ENCODE results near the gene ITPR2.

Gene ITPR2

DNA sequence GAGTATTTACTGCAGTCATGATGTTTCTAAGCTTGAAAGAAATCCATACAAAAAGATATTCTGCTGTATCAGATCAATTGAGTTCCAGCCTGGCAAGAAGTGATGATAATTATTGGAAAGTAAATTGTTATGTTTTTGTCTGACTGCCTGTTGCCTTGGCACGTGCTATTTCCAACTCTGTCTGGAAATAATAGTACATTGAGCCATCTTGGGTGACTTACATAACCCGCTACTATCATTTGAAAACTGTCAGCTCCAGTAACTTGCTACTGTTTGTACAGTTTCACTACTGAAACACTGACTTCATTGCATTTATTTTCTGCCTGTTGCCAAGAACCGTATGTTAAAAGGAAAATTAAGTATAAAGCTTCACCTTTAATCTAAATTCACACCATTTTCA lies 318.6 kb downstream of the ITPR2 start:
- no peak for DNase-seq

DNA sequence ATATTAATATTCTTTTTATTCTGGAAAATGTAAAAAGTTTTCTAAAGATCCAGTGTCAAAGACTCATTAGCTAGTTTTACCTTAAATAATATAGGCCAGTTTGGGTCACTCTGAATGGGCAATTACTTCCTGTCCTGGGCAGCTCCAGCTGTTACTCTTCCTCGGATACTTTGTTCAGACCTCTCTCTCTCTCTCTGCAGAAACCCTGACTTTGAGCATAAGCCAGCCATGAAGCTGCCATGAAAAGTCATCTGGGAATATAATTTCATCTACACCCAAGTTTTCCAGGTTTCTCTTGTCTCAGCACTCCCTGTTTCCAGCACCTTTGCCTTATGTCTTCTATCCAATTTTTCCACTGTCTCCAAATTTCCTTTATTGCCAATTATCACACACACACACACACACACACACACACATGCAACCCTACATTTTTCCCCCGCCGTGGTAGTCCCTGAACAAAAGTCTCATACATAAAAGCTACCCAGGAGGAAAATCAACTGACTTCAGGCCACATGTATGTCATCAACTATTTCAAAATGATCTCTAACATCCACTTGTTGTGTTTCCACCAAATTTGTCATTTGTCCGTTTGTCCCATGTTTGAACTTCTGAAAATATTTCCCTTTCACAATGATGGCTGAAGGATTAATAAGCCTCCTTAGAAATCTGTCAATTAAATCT lies 319.5 kb downstream of the ITPR2 start:
- no peaks in the 10 kb centered on the region for H3K36me3 ChIP-seq
- H3K9me3 ChIP-seq = no peaks in the 10 kb centered on the region
- no peak for DNase-seq
- H3K4me3 ChIP-seq (ENCODE audit: low read depth, low read length) = no peak overlapping the region
- H3K27me3 ChIP-seq = no peaks in the 10 kb centered on the region
- TF ChIP-seq, protein P1, sequence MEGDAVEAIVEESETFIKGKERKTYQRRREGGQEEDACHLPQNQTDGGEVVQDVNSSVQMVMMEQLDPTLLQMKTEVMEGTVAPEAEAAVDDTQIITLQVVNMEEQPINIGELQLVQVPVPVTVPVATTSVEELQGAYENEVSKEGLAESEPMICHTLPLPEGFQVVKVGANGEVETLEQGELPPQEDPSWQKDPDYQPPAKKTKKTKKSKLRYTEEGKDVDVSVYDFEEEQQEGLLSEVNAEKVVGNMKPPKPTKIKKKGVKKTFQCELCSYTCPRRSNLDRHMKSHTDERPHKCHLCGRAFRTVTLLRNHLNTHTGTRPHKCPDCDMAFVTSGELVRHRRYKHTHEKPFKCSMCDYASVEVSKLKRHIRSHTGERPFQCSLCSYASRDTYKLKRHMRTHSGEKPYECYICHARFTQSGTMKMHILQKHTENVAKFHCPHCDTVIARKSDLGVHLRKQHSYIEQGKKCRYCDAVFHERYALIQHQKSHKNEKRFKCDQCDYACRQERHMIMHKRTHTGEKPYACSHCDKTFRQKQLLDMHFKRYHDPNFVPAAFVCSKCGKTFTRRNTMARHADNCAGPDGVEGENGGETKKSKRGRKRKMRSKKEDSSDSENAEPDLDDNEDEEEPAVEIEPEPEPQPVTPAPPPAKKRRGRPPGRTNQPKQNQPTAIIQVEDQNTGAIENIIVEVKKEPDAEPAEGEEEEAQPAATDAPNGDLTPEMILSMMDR (IDR thresholded peaks at IDR 0.05; ENCODE audit: low read depth, low read length) = no peak
- no peaks in the 10 kb centered on the region for H3K4me1 ChIP-seq

More for the DNA sequence above, 318.6 kb downstream of the ITPR2 start:
- Histone ChIP-seq H3K27me3 (no peaks in the 10 kb centered on the region), H3K36me3 (no peaks in the 10 kb centered on the region), H3K4me1 (no peaks in the 10 kb centered on the region), H3K9me3 (no peaks in the 10 kb centered on the region), H3K4me3 (ENCODE audit: low read depth, low read length) (no peak overlapping the region)
- TF ChIP-seq, protein P1 (IDR thresholded peaks at IDR 0.05; ENCODE audit: low read depth, low read length) = no peak

DNA sequence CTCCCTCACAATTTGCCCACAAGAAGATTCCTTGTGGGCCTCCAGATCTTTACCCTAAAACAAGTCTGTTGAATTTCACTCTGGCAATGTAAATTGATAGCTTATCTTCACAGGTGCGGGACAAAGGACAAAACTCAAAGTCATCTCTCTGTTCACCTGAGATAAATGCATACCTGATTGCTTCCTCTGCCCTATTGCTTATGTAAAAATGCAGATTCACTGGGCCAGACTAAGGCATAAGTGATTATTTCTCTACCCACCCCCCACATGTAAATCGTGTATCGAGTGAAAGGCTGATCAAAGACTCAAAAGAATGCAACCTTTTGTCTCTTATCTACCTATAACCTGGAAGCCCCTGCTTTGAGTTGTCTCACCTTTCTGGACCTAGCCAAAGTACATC lies 320.8 kb downstream of the ITPR2 start:
- no peak overlapping the region for H3K4me3 ChIP-seq (ENCODE audit: low read depth, low read length)
- no peaks in the 10 kb centered on the region for H3K4me1 ChIP-seq
- no peak for DNase-seq
- no peaks in the 10 kb centered on the region for H3K9me3 ChIP-seq
- no peaks in the 10 kb centered on the region for H3K27me3 ChIP-seq
- TF ChIP-seq, protein P1 (IDR thresholded peaks at IDR 0.05; ENCODE audit: low read depth, low read length) = no peak
- H3K36me3 ChIP-seq = no peaks in the 10 kb centered on the region

DNA sequence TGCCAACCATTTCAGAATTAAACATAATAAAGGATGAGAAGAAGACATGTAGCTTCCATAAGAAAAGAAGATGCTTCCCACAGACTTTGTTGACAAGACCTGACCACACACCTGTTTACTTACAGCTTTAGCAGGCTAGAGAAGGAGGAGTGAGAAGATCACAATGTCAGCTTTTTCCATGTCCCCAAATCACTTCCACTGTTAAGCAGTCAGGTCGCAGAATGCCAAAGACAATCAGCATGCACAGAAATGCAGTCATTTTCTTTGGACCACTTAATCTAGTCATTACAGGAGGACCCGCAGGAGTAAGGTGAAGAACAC lies 322.7 kb downstream of the ITPR2 start:
- DNase-seq = no peak
- no peaks in the 10 kb centered on the region for H3K4me1 ChIP-seq
- H3K4me3 ChIP-seq (ENCODE audit: low read depth, low read length) = no peak overlapping the region
- no peaks in the 10 kb centered on the region for H3K36me3 ChIP-seq
- H3K9me3 ChIP-seq = no peaks in the 10 kb centered on the region
- TF ChIP-seq, protein P1 (IDR thresholded peaks at IDR 0.05; ENCODE audit: low read depth, low read length) = no peak
- H3K27me3 ChIP-seq = no peaks in the 10 kb centered on the region

DNA sequence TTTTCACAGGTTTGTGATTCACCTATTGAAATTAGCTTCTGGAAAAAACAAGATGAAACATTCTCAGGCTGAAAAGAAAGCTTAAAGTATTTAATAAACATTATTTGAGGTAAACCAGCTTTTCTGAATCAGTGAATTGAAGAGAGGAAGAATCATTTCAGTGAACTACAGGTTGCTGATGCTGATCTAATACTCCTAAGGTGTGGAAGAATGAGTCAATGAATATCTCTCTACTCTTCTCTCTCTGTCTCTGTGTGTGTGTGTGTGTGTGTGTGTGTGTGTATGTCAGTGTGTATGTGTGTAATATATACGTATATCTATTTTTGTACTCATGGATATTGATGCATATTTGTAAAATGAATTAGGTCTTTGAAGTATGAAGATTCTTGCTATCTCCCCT lies 325.4 kb downstream of the ITPR2 start:
- Histone ChIP-seq H3K4me1 (no peaks in the 10 kb centered on the region), H3K36me3 (no peaks in the 10 kb centered on the region), H3K27me3 (no peaks in the 10 kb centered on the region), H3K4me3 (ENCODE audit: low read depth, low read length) (no peak overlapping the region), H3K9me3 (no peaks in the 10 kb centered on the region)
- TF ChIP-seq, protein P1 (IDR thresholded peaks at IDR 0.05; ENCODE audit: low read depth, low read length) = no peak
- DNase-seq = no peak

DNA sequence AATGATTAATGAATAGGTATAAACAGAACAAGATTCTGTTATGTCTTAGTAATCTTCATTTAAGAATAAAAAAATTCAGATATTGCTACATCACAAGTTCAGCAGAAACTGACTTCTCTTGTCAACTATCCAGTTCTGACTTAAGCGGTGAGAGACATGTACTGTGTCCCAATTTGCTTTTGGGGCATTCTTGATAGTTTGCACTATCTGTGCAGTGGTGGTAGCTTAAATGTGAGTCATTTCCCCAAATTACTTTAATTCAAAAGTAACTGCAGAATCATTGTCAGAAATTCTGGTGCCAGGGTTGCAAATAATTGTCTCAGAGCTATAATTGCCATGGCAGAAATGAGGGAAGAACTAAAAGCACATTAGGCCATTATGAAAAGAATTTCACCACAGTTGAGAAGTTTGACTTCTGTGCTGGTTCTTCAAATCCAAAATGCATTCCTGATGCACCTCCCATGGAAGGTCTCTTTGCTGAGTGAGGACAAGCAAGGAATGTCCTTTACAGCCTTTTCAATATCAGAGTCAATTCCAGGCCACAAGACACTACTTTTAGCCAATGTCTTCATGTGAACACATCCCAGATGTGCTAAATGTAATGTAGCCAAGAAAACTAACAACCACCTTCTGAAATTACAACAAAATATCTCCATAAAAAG lies 332.9 kb downstream of the ITPR2 start:
- no peaks in the 10 kb centered on the region; the same call in 1 of the 2 replicates for H3K9me3 ChIP-seq
- H3K27me3 ChIP-seq = no peaks in the 10 kb centered on the region
- H3K4me1 ChIP-seq = no peaks in the 10 kb centered on the region
- TF ChIP-seq, protein P1 (IDR thresholded peaks at IDR 0.05; ENCODE audit: low read depth, low read length) = no peak
- no peaks in the 10 kb centered on the region for H3K36me3 ChIP-seq
- no peak overlapping the region for H3K4me3 ChIP-seq (ENCODE audit: low read depth, low read length)
- DNase-seq = no peak
